Neural cell (in vitro differentiated cells): ENCODE measurements around the gene ARSA.

Experiments
- POLR2AphosphoS5 ChIP-seq: IDR thresholded peaks from 2 replicates; pipeline ENCODE4 v1.6.1; 2012
- TF ChIP-seq, protein P1 (sequence below): fragments of 450-650 bp; IDR thresholded peaks from 2 replicates; pipeline ENCODE4 v1.5.1; 2014; ENCODE audit warnings: antibody characterized with exemption, mild to moderate bottlenecking, moderate library complexity; ENCODE audit not compliant: poor library complexity, severe bottlenecking

DNA sequence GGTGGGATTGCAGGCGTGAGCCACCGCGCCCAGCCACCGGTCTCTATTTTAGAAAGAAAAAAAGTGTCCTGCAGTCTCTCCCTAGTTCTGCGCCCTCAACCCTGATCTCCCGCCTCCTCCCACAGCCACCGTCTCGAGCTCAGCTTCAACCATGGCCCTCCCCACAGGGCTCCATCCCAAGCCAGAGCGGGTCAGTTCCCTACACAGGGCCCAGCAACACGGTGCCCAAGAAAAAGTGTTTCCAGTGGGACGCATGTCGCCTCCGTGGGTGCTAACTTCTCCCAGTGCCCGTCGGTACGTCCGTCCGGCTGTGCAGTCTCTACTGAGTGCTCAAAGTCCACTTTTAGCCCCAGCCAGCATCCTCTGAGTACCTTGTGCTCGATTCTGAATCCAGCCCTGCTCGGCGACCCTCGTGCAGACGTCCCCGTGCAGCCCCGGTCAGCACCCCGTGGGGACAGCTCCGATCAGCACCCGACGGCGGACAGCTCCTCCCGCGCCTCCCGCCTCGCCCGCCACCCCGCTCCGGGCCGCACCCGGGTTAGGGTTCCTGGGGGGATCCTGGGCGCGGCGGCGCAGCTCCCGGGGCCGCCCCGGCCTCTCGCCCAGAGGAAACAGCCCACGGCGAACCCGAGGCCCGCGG is 28.0 kb downstream of the ARSA start:
- TF ChIP-seq, protein P1, sequence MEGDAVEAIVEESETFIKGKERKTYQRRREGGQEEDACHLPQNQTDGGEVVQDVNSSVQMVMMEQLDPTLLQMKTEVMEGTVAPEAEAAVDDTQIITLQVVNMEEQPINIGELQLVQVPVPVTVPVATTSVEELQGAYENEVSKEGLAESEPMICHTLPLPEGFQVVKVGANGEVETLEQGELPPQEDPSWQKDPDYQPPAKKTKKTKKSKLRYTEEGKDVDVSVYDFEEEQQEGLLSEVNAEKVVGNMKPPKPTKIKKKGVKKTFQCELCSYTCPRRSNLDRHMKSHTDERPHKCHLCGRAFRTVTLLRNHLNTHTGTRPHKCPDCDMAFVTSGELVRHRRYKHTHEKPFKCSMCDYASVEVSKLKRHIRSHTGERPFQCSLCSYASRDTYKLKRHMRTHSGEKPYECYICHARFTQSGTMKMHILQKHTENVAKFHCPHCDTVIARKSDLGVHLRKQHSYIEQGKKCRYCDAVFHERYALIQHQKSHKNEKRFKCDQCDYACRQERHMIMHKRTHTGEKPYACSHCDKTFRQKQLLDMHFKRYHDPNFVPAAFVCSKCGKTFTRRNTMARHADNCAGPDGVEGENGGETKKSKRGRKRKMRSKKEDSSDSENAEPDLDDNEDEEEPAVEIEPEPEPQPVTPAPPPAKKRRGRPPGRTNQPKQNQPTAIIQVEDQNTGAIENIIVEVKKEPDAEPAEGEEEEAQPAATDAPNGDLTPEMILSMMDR = no peak
- TF ChIP-seq POLR2AphosphoS5 = no peak
